Activated T-helper 1 cell treated with anti-CD3 and anti-CD28 coated beads, Interleukin-12 subunit alpha, Interleukin-12 subunit beta, Interleukin-2, Interleukin-4 antibody, amounts not matched to agents 30 ng/mL and 10 ng/mL and 1 ng/mL, durations not matched to agents 14 hours and 24 hours and 36 hours (primary cell): Measurements from ENCODE around the gene EFNA5. TPM values are rescaled to one million over a fixed set of nuclear protein-coding genes. Genes with fewer than 3 reads are reported as not detected.
"Not testable (repeated sequence)": the region's sequence is repeated elsewhere in the genome, so short reads cannot be mapped to it uniquely, and the experiment has no call there.

Experiments used
- DNase-seq: peaks from one replicate; pipeline ENCODE4 v3.0.0; 2021; ENCODE audit warnings: low spot score
- H3K27ac Mint-ChIP-seq: one replicate; pipeline ENCODE4 v1.8.0; 2021; ENCODE audit warnings: mild to moderate bottlenecking, mixed read lengths
- H3K27me3 Mint-ChIP-seq: one replicate; pipeline ENCODE4 v1.8.0; 2022; ENCODE audit warnings: mild to moderate bottlenecking, moderate library complexity, mixed read lengths; ENCODE audit not compliant: insufficient read depth
- H3K36me3 Mint-ChIP-seq: one replicate; pipeline ENCODE4 v1.8.0; 2021; ENCODE audit warnings: low read depth, mixed read lengths
- H3K4me1 Mint-ChIP-seq: one replicate; pipeline ENCODE4 v1.8.0; 2021; ENCODE audit warnings: low read depth, mixed read lengths
- H3K4me3 Mint-ChIP-seq: one replicate; pipeline ENCODE4 v1.8.0; 2021; ENCODE audit warnings: mild to moderate bottlenecking, moderate library complexity, mixed read lengths
- H3K9me3 Mint-ChIP-seq: one replicate; pipeline ENCODE4 v1.8.0; 2021; ENCODE audit warnings: mixed read lengths
- intact Hi-C: fragments of 100-400 bp; cut with micrococcal nuclease; formaldehyde crosslinking; loops from one replicate; pipeline ENCODE4 v1.15.1; 2024
- total RNA-seq: library from RNA; stranded (reverse); gene quantifications from 2 replicates; pipeline ENCODE4 v1.2.3, GENCODE V29; 2022

The EFNA5 gene
- total RNA-seq, 1 donor from 2014 or later, result not detected

GRCh38 chr5:107359033-107359915, 311.5 kb downstream of the EFNA5 start:
- no peaks in the 10 kb centered on the region for H3K9me3 Mint-ChIP-seq
- intact Hi-C loops, result no loop called here
- H3K36me3 Mint-ChIP-seq, result no peaks in the 10 kb centered on the region
- H3K4me1 Mint-ChIP-seq, result no peaks in the 10 kb centered on the region
- no peaks in the 10 kb centered on the region for H3K27me3 Mint-ChIP-seq
- H3K4me3 Mint-ChIP-seq, result no peak overlapping the region
- no peak overlapping the region for H3K27ac Mint-ChIP-seq
- no peak for DNase-seq

DNA sequence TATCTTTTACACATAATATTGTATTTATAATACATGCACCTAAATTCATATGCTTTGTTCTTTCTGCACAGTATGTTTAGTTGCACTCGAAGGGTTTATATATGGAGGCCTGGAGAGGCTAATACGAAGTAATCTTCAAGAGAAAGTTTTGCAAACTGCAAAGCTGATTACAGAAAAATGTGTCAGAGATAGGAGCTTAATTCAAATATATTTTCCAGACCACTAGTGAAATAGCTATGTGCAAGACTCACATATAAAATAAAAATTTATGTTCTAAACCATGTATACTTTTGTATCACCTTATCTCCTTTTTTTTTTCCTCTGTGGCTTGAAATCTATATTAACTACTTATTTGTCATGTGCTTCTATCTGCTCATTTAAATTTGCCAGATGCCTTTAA, 313.8 kb downstream of the EFNA5 start:
- Mint-ChIP-seq H3K36me3 (no peaks in the 10 kb centered on the region), H3K27me3 (no peaks in the 10 kb centered on the region), H3K9me3 (no peaks in the 10 kb centered on the region), H3K4me3 (no peak overlapping the region), H3K27ac (no peak overlapping the region), H3K4me1 (no peaks in the 10 kb centered on the region)
- intact Hi-C loops, result no loop called here
- no peak for DNase-seq

DNA sequence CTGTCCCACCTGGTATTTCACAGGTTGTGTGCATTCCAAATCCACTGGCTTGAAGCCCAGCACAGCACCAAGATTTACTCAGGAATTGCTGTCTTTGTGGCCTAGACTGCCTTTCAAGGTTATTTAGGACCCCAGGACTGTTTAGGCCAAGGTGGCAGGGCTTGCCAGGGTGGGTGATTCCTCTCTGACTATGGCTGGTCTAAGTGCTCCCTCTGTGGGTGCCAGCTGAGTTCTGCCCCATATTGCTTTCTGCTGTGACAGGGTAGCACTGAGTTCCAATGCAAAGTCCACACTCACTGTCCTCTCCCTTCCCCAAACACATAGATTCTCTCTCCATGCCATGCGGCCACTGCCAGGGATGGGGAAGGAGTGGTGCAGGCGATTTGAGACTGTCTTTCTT, 318.2 kb downstream of the EFNA5 start:
- Mint-ChIP-seq H3K4me3 (no peak overlapping the region), H3K27ac (no peak overlapping the region)
- intact Hi-C loops, result no loop called here

DNA sequence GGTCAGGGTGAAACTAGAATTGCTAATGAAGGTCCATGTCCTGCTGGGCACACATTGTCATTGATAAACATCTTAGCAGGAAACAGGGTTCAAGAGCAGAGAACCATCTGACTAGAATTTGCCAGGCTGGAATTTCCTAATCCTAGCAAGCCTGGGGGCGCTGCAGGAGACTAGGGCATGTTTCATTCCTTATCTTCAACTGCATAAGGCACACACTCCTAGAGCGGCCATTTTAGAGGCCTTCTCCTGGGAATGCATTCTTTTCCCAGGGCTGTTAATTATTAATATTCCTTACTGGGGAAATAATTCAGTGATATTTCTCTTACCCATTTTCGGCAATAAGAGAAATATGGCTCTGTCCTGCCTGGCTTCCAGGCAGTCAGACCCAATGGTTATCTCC, 324.2 kb downstream of the EFNA5 start:
- H3K4me3 Mint-ChIP-seq, H3K36me3 Mint-ChIP-seq, H3K4me1 Mint-ChIP-seq, H3K27ac Mint-ChIP-seq, DNase-seq, H3K27me3 Mint-ChIP-seq, intact Hi-C loops: not testable (repeated sequence)
- peaks cover 21% of the 10 kb centered on the region for H3K9me3 Mint-ChIP-seq

More for the DNA sequence above, 318.2 kb downstream of the EFNA5 start:
- Mint-ChIP-seq H3K36me3 (no peaks in the 10 kb centered on the region), H3K27me3 (no peaks in the 10 kb centered on the region), H3K9me3 (no peaks in the 10 kb centered on the region), H3K4me1 (no peaks in the 10 kb centered on the region)
- no peak for DNase-seq

GRCh38 chr5:107342371-107342770, 328.4 kb downstream of the EFNA5 start:
- peaks cover 21% of the 10 kb centered on the region for H3K9me3 Mint-ChIP-seq
- H3K4me3 Mint-ChIP-seq, result no peak overlapping the region
- H3K4me1 Mint-ChIP-seq, result no peaks in the 10 kb centered on the region
- DNase-seq, result no peak
- H3K27me3 Mint-ChIP-seq, result peaks cover 5% of the 10 kb centered on the region
- intact Hi-C loops, result no loop called here
- H3K27ac Mint-ChIP-seq, result no peak overlapping the region
- H3K36me3 Mint-ChIP-seq, result no peaks in the 10 kb centered on the region

- DNase-seq, result no peak
- H3K27me3 Mint-ChIP-seq, result peaks cover 5% of the 10 kb centered on the region
- peaks cover 21% of the 10 kb centered on the region for H3K9me3 Mint-ChIP-seq
- H3K36me3 Mint-ChIP-seq, result no peaks in the 10 kb centered on the region
- H3K4me1 Mint-ChIP-seq, result no peaks in the 10 kb centered on the region
- intact Hi-C loops, result no loop called here
- H3K4me3 Mint-ChIP-seq, result no peak overlapping the region
- H3K27ac Mint-ChIP-seq, result no peak overlapping the region
These were observed 329.2 kb downstream of the EFNA5 start for GRCh38 chr5:107341376-107342084.

DNA sequence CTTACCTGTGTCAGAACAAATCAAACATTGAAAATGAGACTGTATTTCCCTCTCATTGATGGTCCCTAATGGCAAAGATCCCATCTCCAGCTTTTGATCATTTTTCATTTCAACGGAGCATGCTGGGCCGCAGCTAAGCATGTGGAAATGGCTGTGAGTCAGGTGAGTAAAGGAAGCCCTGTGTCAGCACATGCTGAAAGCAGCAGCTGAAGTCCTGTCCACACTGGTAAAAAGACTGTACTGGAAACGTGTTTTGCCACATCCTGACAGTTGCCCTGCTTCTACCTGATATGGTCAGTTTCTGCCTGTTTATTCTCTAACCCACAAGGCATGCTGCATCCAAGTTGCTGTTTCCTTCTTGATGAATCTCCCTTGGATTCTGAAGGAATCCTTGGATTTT, 330.1 kb downstream of the EFNA5 start:
- Mint-ChIP-seq H3K4me3 (no peak overlapping the region), H3K27ac (no peak overlapping the region), H3K4me1 (no peaks in the 10 kb centered on the region), H3K36me3 (no peaks in the 10 kb centered on the region), H3K9me3 (peaks cover 16% of the 10 kb centered on the region), H3K27me3 (peaks cover 7% of the 10 kb centered on the region)
- DNase-seq, result no peak
- intact Hi-C loops, result no loop called here

- Mint-ChIP-seq H3K9me3 (no peaks in the 10 kb centered on the region), H3K27ac (no peak overlapping the region), H3K27me3 (peaks cover 5% of the 10 kb centered on the region), H3K4me1 (no peaks in the 10 kb centered on the region), H3K36me3 (no peaks in the 10 kb centered on the region), H3K4me3 (no peak overlapping the region)
- intact Hi-C loops, result no loop called here
- DNase-seq, result no peak
These were observed 332.4 kb downstream of the EFNA5 start for GRCh38 chr5:107338335-107338734.

- H3K36me3 Mint-ChIP-seq, result no peaks in the 10 kb centered on the region
- DNase-seq, result no peak
- peaks cover 5% of the 10 kb centered on the region for H3K27me3 Mint-ChIP-seq
- H3K9me3 Mint-ChIP-seq, result no peaks in the 10 kb centered on the region
- intact Hi-C loops, result no loop called here
- no peak overlapping the region for H3K27ac Mint-ChIP-seq
- H3K4me3 Mint-ChIP-seq, result no peak overlapping the region
- H3K4me1 Mint-ChIP-seq, result no peaks in the 10 kb centered on the region
These were observed 333.5 kb downstream of the EFNA5 start for GRCh38 chr5:107337281-107337680.

DNA sequence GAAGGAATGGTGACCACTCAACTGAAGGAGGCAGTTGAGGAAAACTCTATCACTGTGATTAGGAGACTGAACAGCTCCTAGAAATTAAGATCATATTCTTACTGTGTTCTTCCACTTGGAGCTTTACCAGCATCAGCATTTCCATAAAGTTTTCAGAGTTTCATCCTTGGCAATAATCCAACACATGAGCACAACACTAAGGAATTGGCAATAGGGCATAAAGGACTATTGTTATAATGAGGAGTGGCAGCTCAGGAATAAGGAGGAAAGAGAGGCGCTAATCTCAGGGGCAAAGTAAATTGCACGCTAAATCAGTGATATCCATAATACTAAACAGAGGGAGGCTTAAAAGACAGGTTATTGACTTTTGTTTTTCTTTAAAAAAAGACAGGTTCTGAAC, 338.9 kb downstream of the EFNA5 start:
- intact Hi-C loops, result no loop called here
- DNase-seq, result no peak
- H3K36me3 Mint-ChIP-seq, result no peaks in the 10 kb centered on the region
- peaks cover 2% of the 10 kb centered on the region for H3K27me3 Mint-ChIP-seq
- no peak overlapping the region for H3K27ac Mint-ChIP-seq
- H3K9me3 Mint-ChIP-seq, result no peaks in the 10 kb centered on the region
- no peaks in the 10 kb centered on the region for H3K4me1 Mint-ChIP-seq
- H3K4me3 Mint-ChIP-seq, result no peak overlapping the region

- Mint-ChIP-seq H3K4me3 (no peak overlapping the region), H3K9me3 (no peaks in the 10 kb centered on the region), H3K4me1 (no peaks in the 10 kb centered on the region), H3K27ac (no peak overlapping the region), H3K27me3 (peaks cover 2% of the 10 kb centered on the region), H3K36me3 (no peaks in the 10 kb centered on the region)
- intact Hi-C loops, result no loop called here
- DNase-seq, result no peak
These were observed 339.4 kb downstream of the EFNA5 start for GRCh38 chr5:107331312-107331711.

- Mint-ChIP-seq H3K27ac (no peak overlapping the region), H3K4me1 (no peaks in the 10 kb centered on the region), H3K36me3 (no peaks in the 10 kb centered on the region), H3K4me3 (no peak overlapping the region), H3K9me3 (no peaks in the 10 kb centered on the region), H3K27me3 (no peaks in the 10 kb centered on the region)
- intact Hi-C loops, result no loop called here
- no peak for DNase-seq
These were observed 339.8 kb downstream of the EFNA5 start for GRCh38 chr5:107330903-107331302.

DNA sequence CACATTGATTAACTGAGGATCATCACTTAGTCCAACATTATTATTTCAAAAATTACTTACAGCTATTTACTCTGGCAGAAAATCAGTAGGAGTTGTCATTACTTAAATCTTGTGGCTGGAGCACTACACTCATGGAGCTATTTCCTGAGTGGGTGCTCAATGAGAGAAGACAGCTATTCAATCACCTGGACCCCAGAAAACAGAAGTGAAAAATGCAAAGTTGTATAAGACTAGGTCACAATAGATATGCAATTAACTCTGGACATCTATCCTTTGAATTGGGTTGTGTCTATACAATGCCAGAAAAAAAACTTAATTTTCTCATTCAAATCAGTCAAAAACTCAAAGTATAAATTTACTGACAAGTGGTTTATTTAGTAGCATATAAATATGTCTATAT, 340.9 kb downstream of the EFNA5 start:
- Mint-ChIP-seq H3K27ac (no peak overlapping the region), H3K4me3 (no peak overlapping the region), H3K36me3 (no peaks in the 10 kb centered on the region), H3K27me3 (no peaks in the 10 kb centered on the region), H3K4me1 (no peaks in the 10 kb centered on the region), H3K9me3 (no peaks in the 10 kb centered on the region)
- intact Hi-C loops, result no loop called here
- DNase-seq, result no peak
